Measurements from ENCODE around the gene MYBBP1A.

The MYBBP1A gene

DNA sequence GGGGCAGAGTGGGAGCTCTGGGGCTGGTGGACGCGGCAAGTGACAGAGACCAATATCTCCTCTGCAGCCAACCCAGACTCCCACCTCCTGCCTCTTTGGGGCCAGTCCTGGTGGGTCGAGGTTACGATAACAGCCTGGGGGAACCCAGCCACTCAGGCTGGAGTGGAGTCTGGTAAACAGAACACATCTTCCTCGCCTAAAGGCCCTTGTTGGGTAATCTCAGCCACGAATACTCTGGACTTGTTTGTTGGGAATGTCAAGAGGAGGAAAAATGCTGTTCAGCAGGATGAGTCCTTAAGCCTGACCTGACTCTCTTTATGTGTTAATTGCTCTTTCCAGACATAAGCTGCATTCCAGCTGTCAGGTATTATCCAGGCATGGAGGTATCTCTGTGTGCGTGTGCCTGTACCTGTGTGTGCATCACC is 64.5 kb downstream of the MYBBP1A start:
- H3K79me2 ChIP-seq (ENCODE audit: low read length): no peaks in the 10 kb centered on the region
- TF ChIP-seq EZH2phosphoT487 (IDR thresholded peaks at IDR 0.05; ENCODE audit: low read depth): no peak
- TF ChIP-seq, protein P1, sequence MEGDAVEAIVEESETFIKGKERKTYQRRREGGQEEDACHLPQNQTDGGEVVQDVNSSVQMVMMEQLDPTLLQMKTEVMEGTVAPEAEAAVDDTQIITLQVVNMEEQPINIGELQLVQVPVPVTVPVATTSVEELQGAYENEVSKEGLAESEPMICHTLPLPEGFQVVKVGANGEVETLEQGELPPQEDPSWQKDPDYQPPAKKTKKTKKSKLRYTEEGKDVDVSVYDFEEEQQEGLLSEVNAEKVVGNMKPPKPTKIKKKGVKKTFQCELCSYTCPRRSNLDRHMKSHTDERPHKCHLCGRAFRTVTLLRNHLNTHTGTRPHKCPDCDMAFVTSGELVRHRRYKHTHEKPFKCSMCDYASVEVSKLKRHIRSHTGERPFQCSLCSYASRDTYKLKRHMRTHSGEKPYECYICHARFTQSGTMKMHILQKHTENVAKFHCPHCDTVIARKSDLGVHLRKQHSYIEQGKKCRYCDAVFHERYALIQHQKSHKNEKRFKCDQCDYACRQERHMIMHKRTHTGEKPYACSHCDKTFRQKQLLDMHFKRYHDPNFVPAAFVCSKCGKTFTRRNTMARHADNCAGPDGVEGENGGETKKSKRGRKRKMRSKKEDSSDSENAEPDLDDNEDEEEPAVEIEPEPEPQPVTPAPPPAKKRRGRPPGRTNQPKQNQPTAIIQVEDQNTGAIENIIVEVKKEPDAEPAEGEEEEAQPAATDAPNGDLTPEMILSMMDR (IDR thresholded peaks at IDR 0.05; ENCODE audit: low read depth, low read length): no peak
- no peak overlapping the region for H3K27ac ChIP-seq (ENCODE audit: low read length)

GRCh38 chr17:4490109-4490591 is 65.0 kb downstream of the MYBBP1A start:
- TF ChIP-seq, protein P1 (IDR thresholded peaks at IDR 0.05; ENCODE audit: low read depth, low read length): no peak
- Histone ChIP-seq H3K27ac (ENCODE audit: low read length) (no peak overlapping the region), H3K4me3 (ENCODE audit: low read length) (no peak overlapping the region), H3K36me3 (replicated peaks; ENCODE audit: low read depth, low read length) (no peaks in the 10 kb centered on the region), H3K9ac (ENCODE audit: low read length) (no peak overlapping the region), H3K79me2 (ENCODE audit: low read length) (no peaks in the 10 kb centered on the region), H3K9me3 (ENCODE audit: insufficient read depth, low read length) (no peaks in the 10 kb centered on the region), H4K20me1 (ENCODE audit: insufficient read depth, low read length) (no peaks in the 10 kb centered on the region), H2AFZ (ENCODE audit: low read depth, low read length) (no peak overlapping the region), H3K4me1 (ENCODE audit: low read length) (peaks cover 12% of the 10 kb centered on the region), H3K4me2 (ENCODE audit: low read length) (no peak overlapping the region), H3K27me3 (ENCODE audit: low read depth, low read length) (no peaks in the 10 kb centered on the region)

More for the DNA sequence above, 64.5 kb downstream of the MYBBP1A start:
- H3K27me3 ChIP-seq (ENCODE audit: low read depth, low read length): no peaks in the 10 kb centered on the region
- no peak overlapping the region for H3K9ac ChIP-seq (ENCODE audit: low read length)
- no peaks in the 10 kb centered on the region for H4K20me1 ChIP-seq (ENCODE audit: insufficient read depth, low read length)
- H3K4me3 ChIP-seq (ENCODE audit: low read length): no peak overlapping the region
- no peak overlapping the region for H2AFZ ChIP-seq (ENCODE audit: low read depth, low read length)
- no peaks in the 10 kb centered on the region for H3K9me3 ChIP-seq (ENCODE audit: insufficient read depth, low read length)
- no peaks in the 10 kb centered on the region for H3K36me3 ChIP-seq (replicated peaks; ENCODE audit: low read depth, low read length)
- H3K4me1 ChIP-seq (ENCODE audit: low read length): peaks cover 12% of the 10 kb centered on the region
- no peak overlapping the region for H3K4me2 ChIP-seq (ENCODE audit: low read length)

DNA sequence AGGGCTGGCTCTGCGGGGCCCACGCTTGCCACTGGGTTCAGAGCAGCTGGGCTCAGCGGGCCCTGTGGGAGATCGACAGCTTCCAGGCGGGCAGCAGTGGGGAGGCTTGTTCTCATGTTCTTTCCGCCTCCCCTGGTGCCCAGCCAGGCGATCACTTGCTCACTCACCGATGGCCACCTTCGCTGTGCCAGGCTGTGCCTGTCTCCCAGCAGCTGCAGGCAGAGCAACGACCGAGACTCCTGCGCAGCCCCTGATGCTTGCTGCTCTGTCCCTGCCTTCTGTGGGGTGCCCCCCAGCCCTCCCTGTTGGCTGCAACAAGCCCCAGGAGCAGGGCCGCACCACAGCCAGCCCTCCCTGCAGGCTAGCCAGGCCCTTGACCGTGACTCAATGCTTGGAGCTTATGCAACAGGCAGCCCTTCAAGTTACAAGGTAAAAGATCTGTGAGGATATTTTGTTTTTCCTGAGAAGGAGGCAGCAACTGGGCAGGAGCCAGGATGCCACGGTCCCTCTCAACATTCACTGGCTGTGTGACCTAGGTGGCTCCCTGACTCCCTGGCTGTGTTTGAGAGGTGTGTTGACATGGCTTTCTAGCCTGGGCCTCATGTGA is 66.1 kb downstream of the MYBBP1A start:
- H3K79me2 ChIP-seq (ENCODE audit: low read length): no peaks in the 10 kb centered on the region
- no peak overlapping the region for H3K4me3 ChIP-seq (ENCODE audit: low read length)
- TF ChIP-seq, protein P1 (IDR thresholded peaks at IDR 0.05; ENCODE audit: low read depth, low read length): no peak
- TF ChIP-seq EZH2phosphoT487 (IDR thresholded peaks at IDR 0.05; ENCODE audit: low read depth): no peak
- H2AFZ ChIP-seq (ENCODE audit: low read depth, low read length): no peak overlapping the region
- no peaks in the 10 kb centered on the region for H4K20me1 ChIP-seq (ENCODE audit: insufficient read depth, low read length)
- H3K36me3 ChIP-seq (replicated peaks; ENCODE audit: low read depth, low read length): no peaks in the 10 kb centered on the region
- H3K9ac ChIP-seq (ENCODE audit: low read length): no peak overlapping the region
- no peak overlapping the region for H3K4me2 ChIP-seq (ENCODE audit: low read length)
- H3K27me3 ChIP-seq (ENCODE audit: low read depth, low read length): no peaks in the 10 kb centered on the region
- H3K9me3 ChIP-seq (ENCODE audit: insufficient read depth, low read length): no peaks in the 10 kb centered on the region
- H3K4me1 ChIP-seq (ENCODE audit: low read length): peaks cover 12% of the 10 kb centered on the region
- no peak overlapping the region for H3K27ac ChIP-seq (ENCODE audit: low read length)
